BLaER1 treated with 17β-estradiol and CSF1 and Interleukin-3, amounts not matched to agents 10 nM and 100 nM (cell line): Measurements from ENCODE around the gene IL1R2.

Source experiments
- H3K27ac ChIP-seq, 11 experiments: shearing (Covaris generic); formaldehyde crosslinking; 2 replicates each; pipeline ENCODE4 v1.8.1; 2022
- H3K27me3 ChIP-seq, 11 experiments: shearing (Covaris generic); formaldehyde crosslinking; 2 replicates each; pipeline ENCODE4 v1.8.1; 2022
- H3K36me3 ChIP-seq, 11 experiments: shearing (Covaris generic); formaldehyde crosslinking; 2 replicates each; pipeline ENCODE4 v1.8.1; 2022
- H3K4me1 ChIP-seq, 10 experiments: shearing (Covaris generic); formaldehyde crosslinking; 2 replicates each; pipeline ENCODE4 v1.8.1; 2022
- H3K4me2 ChIP-seq, 11 experiments: shearing (Covaris generic); formaldehyde crosslinking; 2 replicates each; pipeline ENCODE4 v1.8.1; 2022
- H3K4me3 ChIP-seq, 10 experiments: shearing (Covaris generic); formaldehyde crosslinking; 2 replicates each; pipeline ENCODE4 v1.8.1; 2022
- H3K9ac ChIP-seq, 11 experiments: shearing (Covaris generic); formaldehyde crosslinking; 2 replicates each; pipeline ENCODE4 v1.8.1; 2022
- H3K9me3 ChIP-seq, 11 experiments: shearing (Covaris generic); formaldehyde crosslinking; replicated peaks in 1 of 11; 2 replicates each; pipeline ENCODE4 v1.8.1; 2022
- H4K20me1 ChIP-seq, 11 experiments: shearing (Covaris generic); formaldehyde crosslinking; 2 replicates each; pipeline ENCODE4 v1.8.1; 2022
- Cebpa-rat ChIP-seq, 11 experiments: shearing (Covaris generic); IDR thresholded peaks; 2 replicates each; pipeline ENCODE4 v1.8.1; 2022

Gene IL1R2

DNA sequence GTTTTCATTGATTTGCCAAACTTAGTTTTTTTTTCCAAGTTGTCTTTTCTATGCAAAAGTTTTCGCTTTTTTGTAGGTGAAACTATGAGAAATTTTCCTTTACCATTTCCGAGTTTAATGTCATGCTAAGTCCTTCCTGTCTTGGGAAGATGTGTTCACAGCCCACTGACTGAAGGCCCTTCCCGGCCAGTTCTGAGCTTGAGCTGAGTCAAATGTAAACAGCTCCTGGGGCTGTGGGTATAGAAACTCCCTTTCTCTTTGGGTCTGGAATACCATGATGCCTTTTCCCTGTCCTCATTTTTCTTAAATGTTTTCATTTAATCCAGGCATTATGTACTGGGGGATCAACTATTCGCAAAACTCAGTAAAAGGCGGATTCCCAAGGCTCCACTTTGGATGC, 81.0 kb downstream of the IL1R2 start:
- Histone ChIP-seq H3K9me3 (peaks cover 0 to 10% (median 5%) of the 10 kb centered on the region in 11 experiments; a peak in 11 of 22 replicates), H4K20me1 (no peaks in the 10 kb centered on the region), H3K27ac (no peak overlapping the region), H3K4me2 (no peak overlapping the region), H3K36me3 (no peaks in the 10 kb centered on the region), H3K9ac (no peak overlapping the region), H3K4me1 (peaks cover 5 to 23% (median 7%) of the 10 kb centered on the region in 10 experiments; a peak in 15 of 20 replicates), H3K4me3 (no peak overlapping the region), H3K27me3 (no peaks in the 10 kb centered on the region)
- TF ChIP-seq Cebpa-rat (IDR thresholded peaks at IDR 0.05) = no peak

DNA sequence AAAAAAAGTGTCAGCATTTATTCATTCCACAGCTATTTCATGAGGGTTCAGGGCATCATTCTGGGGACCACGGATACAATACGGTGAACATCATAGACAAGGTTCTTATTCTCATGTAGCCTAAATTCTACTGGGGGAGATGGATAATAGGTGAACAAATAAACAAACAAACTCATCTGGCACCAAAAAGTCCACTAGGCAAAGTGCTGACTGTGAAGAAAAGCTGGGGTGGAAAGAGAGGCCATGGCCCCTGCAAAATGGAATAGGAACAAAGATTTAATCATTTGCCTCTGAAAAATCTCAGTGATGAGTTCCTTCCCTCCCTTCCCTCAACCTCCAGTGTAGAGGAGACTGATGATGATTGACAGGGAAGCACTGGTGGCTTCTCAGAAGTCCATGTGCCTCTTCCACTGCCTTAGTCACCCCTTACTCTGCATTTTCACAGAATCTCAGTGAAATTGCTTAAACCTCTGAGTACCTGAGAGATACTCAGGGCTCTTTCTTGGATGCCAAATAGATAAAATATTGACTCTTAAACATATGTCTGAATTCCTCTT, 81.5 kb downstream of the IL1R2 start:
- Histone ChIP-seq H3K9ac (no peak overlapping the region), H3K4me3 (no peak overlapping the region), H3K4me2 (peak overlapping the region in 1 of 11 experiments; percentile 61; a peak in 1 of 22 replicates), H3K4me1 (peaks cover 5 to 23% (median 7%) of the 10 kb centered on the region in 10 experiments; a peak in 15 of 20 replicates), H3K36me3 (no peaks in the 10 kb centered on the region), H3K27me3 (no peaks in the 10 kb centered on the region), H3K27ac (no peak overlapping the region), H3K9me3 (peaks cover 0 to 5% (median 3%) of the 10 kb centered on the region in 11 experiments; a peak in 9 of 22 replicates), H4K20me1 (no peaks in the 10 kb centered on the region)
- TF ChIP-seq Cebpa-rat (IDR thresholded peaks at IDR 0.05) = no peak

DNA sequence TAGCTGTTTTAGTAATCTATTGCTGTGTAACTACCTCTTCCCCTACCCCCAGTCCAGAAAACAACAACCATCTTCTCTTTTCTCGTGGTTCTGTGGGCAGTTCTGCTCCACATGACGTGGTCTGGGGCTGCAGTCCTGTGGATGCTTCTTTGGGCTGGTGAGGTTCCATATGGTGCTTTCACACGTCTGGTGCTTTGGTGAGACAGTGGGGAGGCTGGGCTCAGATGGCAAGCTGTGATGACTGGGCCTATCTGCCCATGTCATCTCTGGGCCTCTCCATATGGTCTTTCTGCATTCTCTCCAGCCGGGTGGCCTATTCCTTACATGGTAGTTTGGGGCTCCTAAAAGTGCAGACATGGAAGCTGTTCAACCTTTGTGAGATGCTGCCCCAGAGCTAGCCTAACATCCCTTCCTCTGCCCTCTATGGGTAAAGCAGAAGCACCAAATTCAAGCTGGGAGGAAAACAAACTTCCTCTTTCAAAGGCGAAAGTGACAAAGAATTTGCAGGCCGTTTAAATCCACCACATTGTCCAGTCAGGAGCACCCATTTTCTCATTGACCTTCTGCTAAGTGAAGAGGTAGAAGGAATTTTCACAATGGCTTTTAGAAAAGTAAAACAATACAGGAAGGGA, 82.5 kb downstream of the IL1R2 start:
- Histone ChIP-seq H3K27ac (no peak overlapping the region), H3K4me1 (peaks cover 5 to 23% (median 7%) of the 10 kb centered on the region in 10 experiments; a peak in 15 of 20 replicates), H3K9ac (no peak overlapping the region), H3K27me3 (no peaks in the 10 kb centered on the region), H3K36me3 (no peaks in the 10 kb centered on the region), H4K20me1 (no peaks in the 10 kb centered on the region), H3K4me3 (no peak overlapping the region), H3K4me2 (peak overlapping the region in 9 of 11 experiments; percentile 6 to 61 (median 34); a peak in 12 of 22 replicates), H3K9me3 (no peaks in the 10 kb centered on the region)
- no peak for TF ChIP-seq Cebpa-rat (IDR thresholded peaks at IDR 0.05)

DNA sequence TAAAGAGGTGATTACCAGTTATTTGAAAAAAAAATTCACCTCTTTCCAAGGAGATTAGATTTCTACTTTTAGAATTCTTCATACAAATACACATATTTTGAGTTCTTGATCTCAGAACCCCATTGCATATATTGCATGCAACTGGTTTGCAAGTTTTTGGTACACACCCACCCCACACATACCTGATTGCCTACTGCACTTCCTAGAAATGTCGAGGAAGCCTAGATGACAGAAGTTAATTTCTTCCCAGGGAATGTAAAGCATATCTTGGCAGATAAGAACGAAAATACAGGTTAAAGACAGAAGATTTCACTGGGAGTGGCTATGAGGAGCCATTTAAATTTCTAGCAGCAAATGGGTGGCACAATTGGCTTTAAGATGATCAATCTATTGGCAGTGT, 83.7 kb downstream of the IL1R2 start:
- no peak overlapping the region for H3K27ac ChIP-seq
- H3K9ac ChIP-seq = no peak overlapping the region
- no peak overlapping the region for H3K4me3 ChIP-seq
- TF ChIP-seq Cebpa-rat (IDR thresholded peaks at IDR 0.05) = no peak
- no peaks in the 10 kb centered on the region for H3K27me3 ChIP-seq
- no peaks in the 10 kb centered on the region for H3K36me3 ChIP-seq
- H4K20me1 ChIP-seq = no peaks in the 10 kb centered on the region
- H3K9me3 ChIP-seq = no peaks in the 10 kb centered on the region
- H3K4me1 ChIP-seq = peaks cover 5 to 28% (median 7%) of the 10 kb centered on the region in 10 experiments; a peak in 15 of 20 replicates
- no peak overlapping the region for H3K4me2 ChIP-seq

DNA sequence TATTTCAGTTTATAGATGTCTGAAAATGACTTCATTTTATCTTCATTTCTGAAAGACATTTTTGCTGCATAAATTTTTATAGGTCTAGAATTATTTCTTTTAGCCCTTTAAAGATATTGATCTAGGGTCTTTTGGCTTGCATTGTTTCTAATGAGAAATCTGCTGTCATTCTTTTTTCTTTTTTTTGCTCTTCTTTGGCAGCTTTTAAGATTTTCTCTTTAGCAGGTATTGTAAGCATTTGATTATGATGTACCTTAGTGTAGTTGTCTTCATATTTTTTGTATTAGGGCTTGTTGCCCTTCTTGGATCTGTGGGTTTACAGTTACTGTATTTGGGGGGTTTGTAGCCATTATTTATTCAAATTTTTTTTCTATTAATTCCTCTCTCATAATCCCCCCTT, 84.8 kb downstream of the IL1R2 start:
- Histone ChIP-seq H3K9ac (no peak overlapping the region), H3K9me3 (no peaks in the 10 kb centered on the region), H3K27me3 (no peaks in the 10 kb centered on the region), H3K4me1 (peaks cover 11 to 39% (median 16%) of the 10 kb centered on the region in 10 experiments), H3K36me3 (no peaks in the 10 kb centered on the region), H3K4me3 (no peak overlapping the region), H4K20me1 (no peaks in the 10 kb centered on the region), H3K4me2 (no peak overlapping the region), H3K27ac (no peak overlapping the region)
- no peak for TF ChIP-seq Cebpa-rat (IDR thresholded peaks at IDR 0.05)
